DOHH2 (cell line): ENCODE results near the gene ATP2C1.

Source experiments
- EZH2phosphoT487 ChIP-seq: fragments of 200-600 bp; sonication (generic); IDR thresholded peaks from 2 replicates; pipeline ENCODE4 v1.6.1; 2017; ENCODE audit warnings: borderline replicate concordance, mild to moderate bottlenecking, antibody characterized with exemption, low read length, moderate library complexity, mixed read lengths
- TF ChIP-seq, protein P1 (sequence below): fragments of 200-600 bp; sonication (generic); IDR thresholded peaks from one replicate; pipeline ENCODE4 v1.5.1; 2014; ENCODE audit warnings: antibody characterized with exemption, mild to moderate bottlenecking, low read depth, low read length; ENCODE audit not compliant: poor library complexity, severe bottlenecking

DNA sequence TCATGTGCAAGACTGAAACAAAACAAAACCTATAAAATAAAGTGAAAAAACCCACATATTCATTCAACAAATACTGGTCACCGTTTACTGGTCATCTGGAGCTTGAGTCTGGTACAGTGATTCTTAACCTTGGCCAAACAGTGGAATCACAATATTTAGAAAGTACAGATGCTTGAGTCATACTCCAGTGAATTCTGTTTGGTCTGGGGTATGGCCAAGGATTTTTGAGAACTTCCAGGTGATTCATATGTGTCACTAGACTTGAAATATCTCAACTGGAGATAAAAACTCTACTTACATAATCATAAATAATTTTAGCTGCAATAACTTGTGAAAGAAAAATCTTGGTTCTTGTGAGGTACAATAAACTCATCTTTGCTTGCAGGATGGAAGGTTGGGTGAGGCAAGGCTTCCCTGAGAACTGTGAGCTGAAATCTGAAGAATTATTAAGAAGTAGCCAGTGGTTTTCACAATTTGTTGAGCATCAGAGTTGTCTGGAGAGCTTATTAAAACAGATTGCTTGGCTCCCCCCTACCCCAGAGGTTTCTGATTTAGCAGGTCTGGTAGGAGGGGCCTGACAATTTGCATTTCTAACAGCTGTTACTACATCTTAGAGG is 142.4 kb downstream of the ATP2C1 start:
- TF ChIP-seq, protein P1, sequence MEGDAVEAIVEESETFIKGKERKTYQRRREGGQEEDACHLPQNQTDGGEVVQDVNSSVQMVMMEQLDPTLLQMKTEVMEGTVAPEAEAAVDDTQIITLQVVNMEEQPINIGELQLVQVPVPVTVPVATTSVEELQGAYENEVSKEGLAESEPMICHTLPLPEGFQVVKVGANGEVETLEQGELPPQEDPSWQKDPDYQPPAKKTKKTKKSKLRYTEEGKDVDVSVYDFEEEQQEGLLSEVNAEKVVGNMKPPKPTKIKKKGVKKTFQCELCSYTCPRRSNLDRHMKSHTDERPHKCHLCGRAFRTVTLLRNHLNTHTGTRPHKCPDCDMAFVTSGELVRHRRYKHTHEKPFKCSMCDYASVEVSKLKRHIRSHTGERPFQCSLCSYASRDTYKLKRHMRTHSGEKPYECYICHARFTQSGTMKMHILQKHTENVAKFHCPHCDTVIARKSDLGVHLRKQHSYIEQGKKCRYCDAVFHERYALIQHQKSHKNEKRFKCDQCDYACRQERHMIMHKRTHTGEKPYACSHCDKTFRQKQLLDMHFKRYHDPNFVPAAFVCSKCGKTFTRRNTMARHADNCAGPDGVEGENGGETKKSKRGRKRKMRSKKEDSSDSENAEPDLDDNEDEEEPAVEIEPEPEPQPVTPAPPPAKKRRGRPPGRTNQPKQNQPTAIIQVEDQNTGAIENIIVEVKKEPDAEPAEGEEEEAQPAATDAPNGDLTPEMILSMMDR = no peak
- TF ChIP-seq EZH2phosphoT487 = no peak
